Activated CD4-positive, alpha-beta T cell treated with anti-CD3 and anti-CD28 coated beads, Interleukin-2, Interleukin-6, amounts not matched to agents 100 ng/mL and 50 ng/mL, durations not matched to agents 16 hours and 8 hours (primary cell): ENCODE data around the gene PDE11A.
A peak's percentile ranks its signal among the peaks of the same experiment; 100 is the strongest.

Experiments used
- DNase-seq: peaks from one replicate; pipeline ENCODE4 v3.0.0-alpha.2; 2020

PDE11A gene

DNA sequence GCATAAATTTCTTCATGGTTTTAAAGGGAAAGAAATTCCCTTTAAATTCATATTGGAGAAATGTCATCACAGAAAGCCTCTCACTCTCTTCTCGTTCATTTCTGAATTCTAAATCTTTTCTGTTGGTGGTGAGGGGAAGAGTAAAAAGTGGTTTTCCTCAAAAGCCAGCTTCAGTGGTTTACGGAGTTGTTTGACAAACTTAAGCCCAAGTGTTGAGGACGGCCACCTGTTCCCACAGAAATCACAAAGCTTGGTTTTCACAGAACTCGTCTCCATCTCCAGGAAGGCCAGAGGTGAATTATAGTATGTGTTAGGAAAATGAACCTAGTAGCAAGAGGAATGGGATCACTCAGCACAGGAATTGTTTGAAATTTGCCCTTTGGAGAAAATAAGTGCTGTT lies 316.2 kb downstream of the PDE11A start:
- DNase-seq, result no peak

- DNase-seq, result no peak
Measured at GRCh38 chr2:177754492-177754873, 318.1 kb downstream of the PDE11A start.

DNA sequence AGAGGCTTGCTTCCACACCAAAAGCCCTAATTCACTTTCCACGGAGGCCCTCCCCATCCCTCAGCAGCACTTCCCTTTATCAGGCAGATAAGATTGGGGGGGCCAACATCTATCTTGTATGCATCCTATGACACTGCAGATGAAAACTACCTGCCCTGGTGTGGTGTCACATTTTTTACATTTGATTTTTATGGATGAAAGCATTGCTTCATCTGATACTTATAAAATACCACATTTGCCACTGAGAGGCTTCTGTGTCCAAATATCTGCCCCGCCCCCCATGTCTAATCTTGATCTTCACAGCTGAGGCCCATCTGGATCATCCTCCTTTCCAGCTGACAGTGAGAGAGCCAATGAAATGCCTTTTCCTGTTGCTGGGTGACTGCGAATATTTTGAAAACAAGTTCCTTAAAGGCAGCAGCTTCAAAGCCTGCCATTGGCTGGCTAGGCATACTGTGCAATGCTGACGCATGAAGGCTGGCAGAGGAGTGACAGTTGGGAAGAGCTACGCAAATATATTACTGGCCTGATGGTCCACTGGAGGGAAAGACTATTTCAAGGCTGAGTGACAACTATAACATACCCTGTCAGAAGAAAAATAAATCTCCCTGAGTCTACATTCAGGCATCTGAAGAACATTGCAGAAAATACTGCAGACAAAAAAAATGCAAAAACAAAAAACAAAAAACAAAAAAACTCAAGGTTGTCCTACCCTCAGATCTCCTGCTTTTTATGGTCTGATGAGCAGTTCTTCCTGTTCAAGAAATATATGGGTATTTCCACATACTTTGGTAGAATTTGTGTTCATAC lies 318.7 kb downstream of the PDE11A start:
- DNase-seq, result no peak

DNA sequence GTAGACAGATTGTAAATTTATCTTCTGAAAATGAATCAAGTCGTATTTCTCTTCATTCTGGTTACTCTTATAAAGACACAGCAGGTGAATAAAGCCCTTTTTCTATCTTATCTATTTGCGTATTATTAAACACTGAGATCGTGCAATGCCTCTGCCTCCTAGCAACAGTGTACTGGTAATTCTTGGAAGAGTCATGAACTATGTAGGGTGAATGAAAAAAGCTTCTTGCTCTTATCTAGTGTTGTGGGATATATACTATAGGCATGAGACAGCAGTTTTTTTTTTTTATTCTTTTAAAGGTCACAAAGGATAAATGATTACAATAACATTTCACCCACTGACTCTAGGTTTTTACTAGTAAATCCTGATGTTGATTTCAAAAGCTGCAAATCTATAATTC lies 324.2 kb downstream of the PDE11A start:
- no peak for DNase-seq

DNA sequence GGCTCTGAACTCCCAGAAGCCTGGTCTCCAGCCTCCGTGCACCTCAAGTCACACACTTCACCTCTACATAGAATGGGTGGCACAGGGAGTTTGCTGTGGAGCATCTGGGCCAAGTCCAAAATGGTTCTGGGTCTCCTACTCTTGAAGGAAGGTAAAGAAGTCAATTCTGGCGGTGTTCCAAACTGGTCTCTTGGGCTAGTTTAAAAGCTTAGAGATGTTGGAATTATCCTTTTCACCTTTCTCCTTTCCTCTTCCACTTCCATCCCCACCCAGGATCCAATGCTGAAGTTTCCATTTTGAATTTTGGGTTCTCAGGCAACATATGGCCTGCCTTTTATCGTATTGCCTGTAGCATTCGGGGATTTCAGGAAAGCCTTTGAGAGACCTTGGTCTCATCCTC lies 325.2 kb downstream of the PDE11A start:
- DNase-seq, result no peak

- DNase-seq, result no peak
Measured at GRCh38 chr2:177746358-177746757, 326.2 kb downstream of the PDE11A start.

GRCh38 chr2:177745531-177745930 lies 327.0 kb downstream of the PDE11A start:
- DNase-seq, result no peak

DNA sequence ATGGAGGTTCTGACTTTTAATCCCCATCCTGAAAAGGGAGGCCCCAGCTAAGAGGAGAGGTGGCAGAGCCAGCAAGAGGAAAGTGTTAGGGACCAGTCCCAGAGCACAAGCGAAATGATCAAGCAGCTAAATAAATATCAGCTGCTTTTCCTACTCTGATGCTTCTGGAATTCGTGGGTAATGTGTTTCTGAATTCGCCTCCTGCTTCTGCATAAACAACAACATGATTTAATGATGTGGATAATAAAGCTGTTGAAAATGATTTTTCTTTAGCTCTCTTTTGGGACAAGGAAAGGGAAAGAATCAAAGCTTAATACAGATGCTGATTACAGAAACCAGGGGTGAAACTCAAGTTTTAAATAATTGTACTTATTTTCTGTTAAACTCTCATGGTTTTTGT lies 329.7 kb downstream of the PDE11A start:
- no peak for DNase-seq

DNA sequence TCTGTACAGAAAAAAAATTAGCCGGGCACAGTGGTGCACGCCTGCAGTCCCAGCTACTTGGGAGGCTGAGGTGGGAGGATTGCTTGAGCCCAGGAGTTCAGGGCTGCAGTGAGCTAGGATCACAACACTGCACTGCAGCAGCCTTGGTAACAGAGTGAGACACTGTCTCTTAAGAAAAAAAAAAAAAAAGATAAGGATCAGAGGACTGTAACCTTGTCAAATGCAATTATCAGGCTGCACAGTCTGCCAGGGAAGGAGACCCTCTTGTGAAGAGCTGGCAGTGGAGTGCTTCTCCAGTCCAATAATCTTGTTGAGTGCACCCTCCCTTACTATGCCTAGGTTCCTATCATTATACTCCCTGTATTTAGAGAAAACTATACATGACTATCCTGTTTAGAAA lies 330.7 kb downstream of the PDE11A start:
- no peak for DNase-seq

- DNase-seq, result no peak
Measured at GRCh38 chr2:177740700-177741099, 331.9 kb downstream of the PDE11A start.

DNA sequence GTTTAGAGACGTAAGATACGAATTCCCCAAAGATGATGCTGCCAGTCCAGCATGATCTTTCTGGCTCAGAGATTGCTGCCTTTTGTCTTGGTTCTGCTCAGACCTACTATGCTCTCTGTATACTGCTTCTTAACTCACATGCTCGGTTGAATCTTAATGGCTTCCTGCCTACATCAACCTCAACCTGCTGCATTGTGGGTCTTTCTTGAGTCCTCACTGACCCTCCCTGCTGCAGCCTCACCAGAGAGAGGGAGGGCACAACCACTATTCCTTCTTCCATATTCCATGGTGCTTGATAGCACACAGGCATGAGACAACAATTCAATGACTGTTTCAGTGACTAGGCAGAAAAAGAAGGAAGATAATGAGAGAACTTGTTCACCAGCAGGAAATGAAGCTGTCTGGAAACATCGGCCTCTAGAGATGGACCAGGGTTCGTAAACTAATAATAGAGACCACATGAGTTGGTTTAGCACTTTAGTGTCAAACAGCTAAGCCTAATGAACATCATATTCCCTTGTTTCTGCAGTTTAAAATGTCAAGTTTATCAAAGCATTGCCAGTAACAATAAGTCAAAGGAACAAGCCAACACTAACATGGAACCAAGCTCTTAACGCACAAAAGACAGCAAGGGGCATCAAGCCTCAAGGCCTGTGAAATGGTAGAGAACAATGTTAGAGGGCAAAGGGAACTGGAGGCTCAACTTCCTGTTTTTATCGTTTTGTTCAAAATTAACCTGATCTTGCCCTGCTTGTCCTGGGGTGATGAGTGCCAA lies 333.9 kb downstream of the PDE11A start:
- DNase-seq, result no peak

- no peak for DNase-seq
Measured at GRCh38 chr2:177735318-177735803, 337.2 kb downstream of the PDE11A start.

GRCh38 chr2:177733322-177733855 lies 339.2 kb downstream of the PDE11A start:
- no peak for DNase-seq

GRCh38 chr2:177731384-177731783 lies 341.2 kb downstream of the PDE11A start:
- DNase-seq, result no peak

- no peak for DNase-seq
Measured at GRCh38 chr2:177730792-177731191, 341.8 kb downstream of the PDE11A start.

GRCh38 chr2:177730363-177730762 lies 342.2 kb downstream of the PDE11A start:
- DNase-seq, result no peak

DNA sequence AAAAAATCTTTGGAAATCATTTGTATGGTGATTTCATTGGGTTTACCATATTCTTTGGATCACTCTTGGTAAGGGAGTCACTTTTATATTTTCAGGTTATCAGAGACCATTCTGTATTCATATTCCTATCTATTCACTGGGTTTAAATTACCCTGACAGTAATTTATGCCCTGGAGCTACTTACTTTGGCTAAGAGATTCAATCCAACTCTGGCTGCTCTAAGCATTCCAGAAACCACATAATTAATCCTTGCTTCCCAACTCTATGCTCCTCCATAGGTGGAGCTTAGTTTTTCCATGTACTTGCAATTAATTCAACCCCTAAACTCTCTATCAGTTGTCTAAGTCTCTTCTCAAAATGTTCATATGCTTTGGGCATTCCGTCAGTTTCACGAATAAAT lies 343.7 kb downstream of the PDE11A start:
- DNase-seq, result no peak

DNA sequence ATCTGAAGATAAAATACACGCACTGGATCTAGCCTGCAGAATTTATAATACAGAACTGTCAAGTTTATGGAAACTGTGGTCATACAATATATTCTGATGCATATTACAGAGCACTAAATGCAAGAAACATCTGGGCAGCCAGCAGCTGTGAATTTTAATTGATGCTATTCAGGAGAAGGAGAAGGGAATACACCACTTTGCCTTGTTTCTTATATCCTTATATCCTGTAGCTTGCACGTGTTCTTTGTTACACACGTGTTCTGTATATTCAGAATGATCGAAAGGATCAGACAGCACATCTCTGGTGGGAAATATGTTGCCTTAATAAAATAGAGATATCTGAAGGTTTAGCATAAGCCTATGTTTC lies 344.2 kb downstream of the PDE11A start:
- no peak for DNase-seq

- no peak for DNase-seq
Measured at GRCh38 chr2:177727577-177728398, 344.8 kb downstream of the PDE11A start.

- DNase-seq, result no peak
Measured at GRCh38 chr2:177726931-177727348, 345.6 kb downstream of the PDE11A start.

DNA sequence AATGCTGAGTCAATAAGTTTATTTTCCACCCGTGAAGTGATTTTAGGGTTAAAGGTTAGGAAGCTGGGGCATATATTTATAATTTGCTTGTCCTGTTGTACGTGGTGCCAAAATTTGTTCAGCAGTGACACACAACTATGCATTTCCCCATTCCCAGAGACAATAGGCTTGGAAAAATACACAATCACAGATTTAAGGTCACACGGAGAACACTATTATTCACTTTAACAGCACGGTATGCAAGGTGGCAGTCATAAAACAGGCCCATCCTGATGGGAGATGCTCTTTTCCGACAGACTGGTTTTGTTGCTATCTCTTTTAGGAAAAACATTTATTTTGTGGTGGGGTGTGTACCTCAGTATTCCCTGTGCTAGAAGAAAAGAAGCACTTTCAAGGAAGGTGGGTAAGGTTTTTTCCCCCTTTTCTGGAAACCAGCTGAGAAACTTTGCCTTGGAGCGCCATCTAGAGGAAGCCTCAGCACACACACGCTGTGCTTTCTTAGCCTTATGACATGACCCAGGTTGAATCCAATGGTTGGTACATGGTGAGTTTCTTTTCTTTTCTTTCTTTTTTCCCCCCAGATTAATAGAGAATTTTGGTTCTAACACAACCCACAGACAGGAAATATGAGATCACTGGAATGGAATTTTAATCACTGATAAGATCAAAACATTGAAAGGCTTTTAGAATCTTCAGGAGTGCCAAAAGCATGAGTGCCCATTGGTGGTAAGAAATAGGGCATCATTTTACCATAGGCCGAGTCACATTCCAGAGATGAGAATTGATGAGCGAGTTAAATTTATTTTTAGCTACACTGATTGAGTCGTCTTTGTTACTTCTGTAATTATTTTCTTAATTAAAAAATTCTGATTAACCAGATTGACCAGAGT lies 347.9 kb downstream of the PDE11A start:
- DNase-seq, result peak; percentile 66

DNA sequence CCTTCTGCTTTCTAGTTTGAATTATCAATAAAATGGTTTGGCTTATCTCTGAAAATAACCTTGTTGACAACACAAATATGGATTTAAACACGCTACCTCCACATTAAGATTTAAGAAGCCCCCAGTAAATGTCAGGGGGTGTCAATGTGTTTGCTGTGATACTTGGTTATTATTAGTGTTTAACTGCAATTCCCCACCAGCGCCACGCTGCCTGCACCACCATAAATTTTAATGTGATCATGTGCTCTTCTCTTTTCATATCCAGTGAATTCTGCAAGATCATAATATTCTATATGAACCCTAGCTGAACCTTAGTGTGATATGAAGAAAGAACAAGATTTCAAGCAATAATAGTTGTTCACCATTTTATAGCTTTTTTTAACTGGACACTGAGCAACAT lies 349.3 kb downstream of the PDE11A start:
- no peak for DNase-seq
